ENCODE measurements around the gene RABL3.
"Not testable (repeated sequence)": the region's sequence is repeated elsewhere in the genome, so short reads cannot be mapped to it uniquely, and the experiment has no call there.

RABL3 gene, protein sequence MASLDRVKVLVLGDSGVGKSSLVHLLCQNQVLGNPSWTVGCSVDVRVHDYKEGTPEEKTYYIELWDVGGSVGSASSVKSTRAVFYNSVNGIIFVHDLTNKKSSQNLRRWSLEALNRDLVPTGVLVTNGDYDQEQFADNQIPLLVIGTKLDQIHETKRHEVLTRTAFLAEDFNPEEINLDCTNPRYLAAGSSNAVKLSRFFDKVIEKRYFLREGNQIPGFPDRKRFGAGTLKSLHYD

DNA sequence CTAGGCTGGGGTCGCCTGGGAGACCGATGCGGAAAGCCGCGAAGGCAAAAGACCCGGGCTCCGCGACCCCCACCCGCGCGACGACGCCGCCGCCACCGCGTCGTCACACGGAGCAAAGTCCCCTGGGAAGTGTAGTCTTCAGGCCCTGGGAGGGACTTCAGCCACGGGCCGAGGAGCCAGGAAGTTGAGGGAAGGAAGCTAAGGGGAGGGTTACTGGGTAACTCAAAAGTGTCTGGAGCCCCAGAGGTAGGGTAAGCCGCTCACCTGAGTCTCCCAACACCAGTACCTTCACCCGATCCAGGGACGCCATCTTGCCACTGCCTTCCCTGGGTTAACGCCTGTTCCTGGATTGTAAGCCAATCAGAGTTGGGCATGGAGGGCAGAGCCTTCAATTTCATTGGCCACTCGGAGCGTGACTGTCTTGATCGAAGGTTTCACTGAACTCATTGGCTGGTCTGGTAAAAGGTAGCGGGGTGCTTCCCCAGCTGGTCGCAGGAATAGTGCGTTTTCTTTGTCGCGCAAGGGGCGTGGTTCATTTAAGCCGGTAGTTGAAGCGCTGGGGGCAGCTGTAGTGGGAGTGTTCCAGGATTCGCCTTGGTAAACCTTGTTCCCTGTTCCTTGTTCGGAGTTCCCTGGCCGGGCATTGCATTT lies at the start of gene RABL3, which contains the start of gene GTF2E1:
RABL3 (minus strand) TSS at position 319 of the 651 bp plus-strand sequence; CDS start at position 310, 9 bp downstream.
GTF2E1 (plus strand) TSS at position 547 of the 651 bp plus-strand sequence. CDS start 7,809 bp downstream, outside the sequence.
- DNase-seq, result peak; percentile 99

DNA sequence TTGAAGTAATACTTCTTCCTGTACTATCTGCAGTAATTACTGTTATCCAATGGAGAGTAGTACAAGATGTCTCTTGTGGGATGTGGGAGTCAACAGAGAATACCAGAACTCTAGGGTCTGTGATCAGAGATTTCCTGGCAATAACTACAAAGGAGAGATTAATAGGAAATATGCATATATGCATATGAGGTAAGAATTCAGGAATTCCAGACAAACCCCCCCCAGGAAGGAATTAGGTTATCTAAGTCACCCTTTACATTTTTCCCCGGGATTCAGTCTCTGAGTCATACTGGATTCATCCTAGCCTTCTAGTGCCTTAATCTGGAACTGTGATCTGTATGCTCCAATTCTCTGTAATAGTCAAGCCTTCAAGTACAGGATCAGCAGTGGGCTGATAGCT lies 49.6 kb upstream of the RABL3 start:
- DNase-seq, result peak; percentile 41

DNA sequence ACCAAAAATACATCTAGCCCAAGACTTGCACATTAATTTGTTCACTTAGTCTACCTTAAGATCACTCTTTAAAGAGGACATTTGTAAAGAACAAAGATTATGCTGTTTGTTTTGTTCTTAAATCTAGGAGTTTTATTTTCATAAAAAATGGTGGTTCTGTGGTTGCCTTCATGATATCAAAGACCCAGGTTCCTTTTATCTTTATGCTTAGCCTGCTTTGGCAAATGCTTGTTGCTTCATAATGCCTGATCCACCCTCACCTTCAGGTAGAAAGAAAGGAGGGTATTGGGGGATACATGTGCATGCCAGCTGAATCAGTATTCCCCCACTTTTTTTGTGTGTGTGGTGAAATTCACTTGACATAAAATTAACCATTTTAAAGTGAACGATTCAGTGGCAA lies 48.7 kb upstream of the RABL3 start:
- no peak for DNase-seq

DNA sequence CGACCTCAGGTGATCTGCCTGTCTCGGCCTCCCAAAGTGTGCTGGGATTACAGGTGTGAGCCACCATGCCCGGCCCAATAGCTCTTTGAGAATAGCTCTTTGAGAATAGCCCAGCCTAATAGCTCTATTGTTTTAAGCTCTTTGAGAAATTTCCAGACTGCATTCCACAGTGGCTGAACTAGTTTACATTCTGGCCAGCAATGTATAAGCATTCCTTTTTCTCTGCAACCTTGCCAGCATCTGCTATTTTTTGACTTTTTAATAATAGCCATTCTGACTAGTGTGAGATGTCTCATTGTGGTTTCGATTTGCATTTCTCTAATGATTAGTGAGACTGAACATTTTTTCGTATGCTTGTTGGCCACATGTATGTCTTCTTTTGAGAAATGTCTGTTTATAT lies 43.5 kb upstream of the RABL3 start:
- not testable (repeated sequence) for DNase-seq

DNA sequence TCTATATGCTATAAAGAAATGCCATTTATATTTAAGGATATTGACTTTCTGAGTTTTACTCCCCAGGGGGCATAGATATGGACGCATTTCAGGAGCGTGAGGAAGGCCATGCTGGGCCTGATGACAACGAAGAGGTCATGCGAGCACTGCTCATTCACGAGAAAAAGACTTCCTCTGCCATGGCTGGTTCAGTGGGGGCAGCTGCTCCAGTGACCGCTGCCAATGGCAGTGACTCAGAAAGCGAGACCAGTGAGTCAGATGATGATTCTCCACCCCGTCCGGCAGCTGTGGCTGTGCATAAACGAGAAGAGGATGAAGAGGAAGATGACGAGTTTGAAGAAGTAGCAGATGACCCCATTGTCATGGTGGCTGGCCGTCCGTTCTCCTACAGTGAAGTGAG lies 38.7 kb upstream of the RABL3 start:
- no peak for DNase-seq

DNA sequence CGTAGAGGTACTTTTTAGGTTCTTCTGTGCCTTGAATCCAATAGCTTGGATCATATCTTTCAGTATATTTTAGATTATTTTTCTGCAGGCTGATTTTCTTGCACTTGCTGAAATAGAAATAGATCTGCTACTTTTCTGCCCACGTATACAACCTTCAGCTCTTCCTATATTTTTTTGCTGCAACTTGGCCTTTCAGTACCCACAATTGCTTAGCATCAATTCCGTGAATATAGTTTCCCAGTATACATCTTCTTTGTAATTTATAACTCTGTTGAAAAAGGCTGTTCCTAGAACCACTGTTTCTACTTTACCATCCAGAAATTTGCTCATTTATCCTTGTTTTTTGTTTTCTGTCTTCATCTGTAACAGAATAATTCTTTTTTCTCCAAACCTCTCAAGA lies 36.5 kb upstream of the RABL3 start:
- no peak for DNase-seq

DNA sequence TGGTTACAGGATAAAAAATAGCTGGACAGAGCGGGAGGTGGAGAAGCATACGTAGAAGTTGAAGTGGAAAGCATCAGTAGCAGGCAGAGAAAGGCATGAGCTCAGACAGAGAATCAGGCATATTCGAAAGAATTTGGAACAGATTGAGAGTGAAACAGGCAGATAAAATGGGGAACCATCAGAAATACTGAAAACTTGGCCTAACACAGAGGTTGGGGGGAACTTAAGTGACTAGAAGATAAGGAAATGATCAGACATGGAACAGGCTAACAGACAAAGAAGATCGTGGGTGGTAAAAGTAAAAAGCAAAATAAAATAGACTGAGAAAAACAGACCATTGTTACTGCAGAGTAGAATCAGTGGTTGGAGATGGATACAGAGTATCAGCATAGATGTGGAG lies 33.1 kb upstream of the RABL3 start:
- no peak for DNase-seq

DNA sequence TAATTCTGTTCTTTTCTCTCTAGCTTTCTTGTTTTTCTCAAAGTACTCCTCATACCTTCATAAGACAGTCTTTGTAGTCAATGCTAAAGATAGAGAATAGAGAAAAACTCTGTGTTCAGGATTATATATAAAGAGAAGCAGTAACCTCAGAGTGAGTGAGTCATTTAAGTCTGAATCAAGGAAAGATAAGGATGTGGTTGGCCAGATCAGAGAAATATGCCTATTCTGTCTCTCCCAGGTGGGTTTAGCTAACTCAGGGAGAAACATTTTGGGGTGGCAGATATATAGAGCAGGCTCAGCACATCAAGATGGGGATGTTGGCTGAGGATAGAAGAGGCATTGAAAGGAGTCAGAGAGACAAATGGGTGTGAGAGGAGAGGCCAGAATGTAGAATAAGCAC lies 31.6 kb upstream of the RABL3 start:
- no peak for DNase-seq

DNA sequence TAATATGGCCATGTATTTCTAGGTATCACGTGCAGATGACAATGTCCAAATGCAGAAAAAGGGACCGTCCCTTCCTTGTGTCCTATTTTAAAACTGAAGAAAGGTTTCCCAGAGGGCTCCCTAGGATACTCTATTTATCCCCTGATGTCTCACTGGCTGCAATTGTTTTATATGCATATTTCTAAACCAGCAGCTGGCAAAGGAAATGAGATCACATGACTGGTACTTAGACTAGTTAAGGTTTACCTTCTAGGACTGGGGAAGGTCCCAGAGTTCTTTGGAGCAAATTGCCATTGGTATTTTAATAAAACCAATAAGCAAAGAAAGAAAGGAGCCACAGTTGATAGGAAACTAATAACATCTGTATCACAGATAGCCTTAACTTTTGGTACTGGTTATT lies 29.8 kb upstream of the RABL3 start:
- no peak for DNase-seq

DNA sequence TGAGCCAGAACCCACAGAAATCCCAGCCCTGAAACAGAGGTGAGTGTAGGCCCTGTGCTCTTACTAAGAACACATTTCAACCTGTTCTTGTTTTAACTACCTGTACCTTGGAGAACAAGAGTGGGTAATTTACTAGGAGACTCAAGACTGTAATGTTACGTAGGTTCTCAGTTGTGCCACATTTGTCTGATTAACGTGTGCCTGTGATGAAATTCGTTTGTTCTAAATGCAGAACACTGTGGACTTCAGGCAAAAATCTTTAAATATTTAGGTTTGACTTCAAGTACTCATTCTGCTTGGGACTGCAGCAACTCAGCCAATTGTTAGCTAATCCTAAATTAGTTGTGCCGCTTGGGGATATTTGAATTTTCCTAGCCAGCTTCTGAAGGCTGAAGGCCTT lies 28.6 kb upstream of the RABL3 start:
- no peak for DNase-seq

DNA sequence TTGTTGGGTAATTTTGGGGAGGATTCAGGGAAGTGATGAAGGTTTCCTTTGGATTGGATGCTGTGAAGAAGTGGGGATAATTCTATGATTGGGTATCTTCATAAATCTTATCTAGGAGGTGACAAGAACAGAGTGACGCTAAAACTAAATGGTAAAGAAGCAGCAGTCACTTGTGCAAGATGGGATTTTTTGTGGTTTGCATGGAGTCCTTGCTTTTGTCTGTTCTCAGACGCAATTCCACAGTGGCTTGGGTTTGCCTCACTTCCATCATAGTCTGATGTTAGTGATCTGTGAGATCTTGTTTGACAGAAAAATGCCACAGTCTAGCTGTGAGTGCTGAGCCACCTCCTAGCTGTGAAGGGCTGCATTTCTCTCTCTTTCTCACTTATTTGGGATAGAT lies 27.1 kb upstream of the RABL3 start:
- DNase-seq, result no peak

DNA sequence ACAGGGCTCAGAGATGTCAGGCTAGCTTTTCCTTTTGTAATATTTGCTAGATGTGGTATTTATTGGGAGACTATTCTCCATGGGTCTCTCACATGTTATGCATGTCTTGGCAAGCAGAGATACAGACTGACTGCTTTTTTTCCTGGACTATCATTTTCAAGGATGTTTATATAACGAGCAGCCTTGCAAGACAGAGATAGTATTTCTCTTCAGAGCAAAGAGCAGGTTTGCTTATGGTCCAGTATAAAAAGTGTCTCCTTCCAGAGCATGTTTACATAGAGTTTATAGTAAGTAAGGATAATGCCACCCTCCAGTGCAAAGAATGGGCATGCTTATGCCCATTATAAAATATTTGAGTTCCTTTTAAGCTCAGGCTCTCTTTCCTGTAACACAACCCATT lies 24.8 kb upstream of the RABL3 start:
- no peak for DNase-seq

DNA sequence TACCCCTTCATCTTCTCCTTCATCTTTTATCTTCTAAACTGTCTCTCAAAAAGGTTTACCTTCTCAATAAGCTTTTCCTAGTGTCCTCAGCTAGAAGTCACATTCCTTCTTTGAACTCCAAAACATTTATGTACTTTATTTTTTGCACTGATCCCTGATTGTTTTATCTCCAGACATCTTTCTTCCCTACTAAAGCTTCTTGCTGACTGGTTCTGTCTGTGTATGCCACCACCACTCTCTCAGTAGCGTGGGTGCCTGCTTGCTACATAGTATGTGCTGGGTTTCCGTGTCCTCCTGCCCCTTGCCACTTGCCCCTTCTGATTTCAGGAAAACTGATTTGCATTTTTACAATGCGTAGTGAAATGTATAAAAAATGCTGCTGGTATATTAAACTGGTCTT lies 24.3 kb upstream of the RABL3 start:
- no peak for DNase-seq

DNA sequence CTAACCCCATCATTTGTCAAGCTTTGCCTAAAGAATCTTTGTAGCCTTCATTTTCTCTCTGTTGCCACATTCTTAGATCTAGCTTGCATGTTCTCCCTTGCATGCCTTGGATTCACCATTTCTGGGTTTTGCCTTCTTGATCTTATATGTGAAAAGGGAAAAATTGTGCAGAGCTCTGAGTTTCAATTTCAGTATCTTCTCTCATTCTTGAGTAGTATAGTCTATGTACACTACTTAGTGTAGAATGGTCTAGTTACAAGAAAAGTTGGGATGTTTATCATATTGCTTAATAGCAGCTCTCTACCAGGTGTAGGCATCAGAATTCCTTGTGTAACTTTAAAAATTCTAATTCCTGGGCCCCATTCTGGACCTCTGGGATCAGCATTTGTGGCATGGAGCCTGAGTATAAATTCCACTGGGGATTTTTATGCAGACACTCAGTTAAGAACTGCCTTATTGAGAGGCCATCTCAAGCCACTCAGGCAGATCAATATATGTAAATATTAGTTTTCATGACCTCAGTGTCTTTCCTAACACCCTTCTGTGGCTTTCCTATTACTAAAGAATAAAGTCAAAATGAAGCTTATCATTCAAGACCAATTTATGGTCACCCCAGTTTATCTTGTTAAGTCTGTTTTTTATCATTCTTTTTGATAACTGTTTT lies 23.6 kb upstream of the RABL3 start:
- DNase-seq, result no peak

DNA sequence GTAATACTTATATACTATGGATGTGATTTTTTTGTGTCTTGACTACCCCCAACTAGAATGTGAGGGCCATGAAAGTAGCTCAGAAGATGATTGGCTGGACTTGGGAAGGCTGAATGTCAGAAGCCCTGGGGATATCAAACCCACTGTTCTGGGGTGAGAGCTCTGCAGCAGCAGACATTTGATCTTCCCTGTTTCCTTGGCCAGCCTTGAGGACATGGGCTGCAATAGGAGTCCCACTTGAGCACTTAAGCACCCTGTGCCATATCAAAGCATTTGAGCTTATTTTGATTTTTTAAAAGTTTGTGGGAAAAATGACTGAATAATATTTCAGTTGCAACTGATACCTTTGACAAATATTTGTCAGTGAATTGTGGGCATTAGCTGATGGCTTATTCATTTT lies 21.9 kb upstream of the RABL3 start:
- DNase-seq, result no peak

DNA sequence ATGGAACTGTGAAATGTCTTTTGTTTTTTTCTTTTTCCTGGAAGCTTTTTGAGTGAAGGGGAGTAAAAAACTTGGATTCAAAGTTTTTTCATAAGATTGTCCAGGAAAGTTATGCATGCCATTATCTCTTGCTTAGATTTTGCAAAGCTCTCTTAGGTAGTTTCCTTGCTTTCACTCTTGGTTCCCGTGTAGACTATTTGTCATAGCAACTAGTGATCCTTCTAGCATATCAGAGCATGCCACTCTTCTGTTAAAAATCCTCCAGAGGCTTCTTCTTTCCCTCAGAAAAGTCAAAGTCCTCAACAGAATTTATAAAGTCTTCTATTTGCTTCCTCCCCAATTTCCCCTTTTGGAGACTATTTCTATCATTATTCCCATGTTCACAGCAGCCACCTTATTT lies 21.3 kb upstream of the RABL3 start:
- no peak for DNase-seq

DNA sequence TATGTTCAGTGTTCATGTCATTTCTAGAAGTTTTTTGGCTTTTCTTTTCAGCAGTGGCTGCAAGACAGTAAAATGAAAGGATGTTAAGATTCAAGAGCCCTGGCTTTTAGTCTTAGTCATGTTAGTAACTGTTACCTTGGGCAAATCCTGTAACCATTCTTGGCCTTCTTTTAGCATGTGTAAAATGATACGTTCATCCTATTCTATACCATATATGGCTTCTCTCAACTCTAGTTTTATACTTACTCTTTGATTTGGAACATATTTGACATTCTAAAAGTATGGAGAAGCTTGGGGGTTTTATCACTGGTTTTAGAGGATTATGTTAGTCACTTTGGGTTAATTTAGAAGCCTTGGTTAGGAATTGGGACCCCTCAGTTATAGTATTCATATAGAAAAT lies 20.3 kb upstream of the RABL3 start:
- no peak for DNase-seq

DNA sequence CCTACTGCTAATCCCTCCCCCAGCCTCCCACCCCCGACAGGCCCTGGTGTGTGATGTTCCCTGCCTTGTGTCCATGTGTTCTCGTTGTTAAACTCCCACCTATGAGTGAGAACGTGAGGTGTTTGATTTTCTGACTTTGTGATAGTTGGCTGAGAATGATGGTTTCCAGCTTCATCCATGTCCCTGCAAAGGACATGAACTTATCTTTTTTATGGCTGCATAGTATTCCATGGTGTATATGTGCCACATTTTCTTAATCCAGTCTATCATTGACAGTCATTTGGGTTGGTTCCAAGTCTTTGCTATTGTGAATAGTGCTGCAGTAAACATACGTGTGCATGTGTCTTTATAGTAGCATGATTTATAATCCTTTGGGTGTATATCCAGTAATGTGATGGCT lies 16.2 kb upstream of the RABL3 start:
- DNase-seq, result not testable (repeated sequence)

DNA sequence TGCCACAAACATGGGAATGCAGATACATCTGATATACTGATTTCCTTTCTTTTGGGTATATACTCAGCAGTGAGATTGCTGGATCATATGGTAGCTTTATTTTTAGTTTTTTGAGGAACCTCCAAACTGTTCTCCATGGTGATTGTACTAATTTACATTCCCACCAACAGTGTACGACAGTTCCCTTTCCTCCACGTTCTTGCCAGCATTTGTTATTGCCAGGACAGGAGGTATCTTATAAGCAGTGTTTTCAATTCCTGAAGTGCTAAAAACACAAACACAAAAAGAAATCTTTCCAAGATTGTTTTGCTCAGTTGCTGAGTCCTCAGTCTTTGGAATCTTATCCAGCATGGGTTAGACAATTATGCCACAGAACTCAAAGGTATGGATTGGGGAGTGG lies 13.7 kb upstream of the RABL3 start:
- no peak for DNase-seq

DNA sequence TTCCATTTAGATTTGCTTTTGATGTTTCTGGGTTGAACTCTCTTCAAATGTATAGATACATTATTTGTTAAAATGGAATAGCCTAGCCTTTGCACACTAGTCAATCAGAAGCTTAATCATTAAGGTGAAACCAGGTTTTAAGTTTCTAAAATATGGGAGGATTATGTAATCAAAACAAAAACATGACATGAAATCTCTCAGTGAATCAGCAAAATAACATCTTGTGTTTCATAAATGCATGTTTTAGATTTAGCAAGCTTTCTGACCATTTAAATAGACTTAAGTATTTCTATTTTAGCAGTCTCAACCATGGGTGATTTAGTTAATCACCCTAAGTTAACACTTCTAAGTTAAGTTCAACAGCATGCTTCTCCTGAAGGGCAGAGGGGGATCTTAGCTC lies 11.5 kb upstream of the RABL3 start:
- DNase-seq, result no peak

DNA sequence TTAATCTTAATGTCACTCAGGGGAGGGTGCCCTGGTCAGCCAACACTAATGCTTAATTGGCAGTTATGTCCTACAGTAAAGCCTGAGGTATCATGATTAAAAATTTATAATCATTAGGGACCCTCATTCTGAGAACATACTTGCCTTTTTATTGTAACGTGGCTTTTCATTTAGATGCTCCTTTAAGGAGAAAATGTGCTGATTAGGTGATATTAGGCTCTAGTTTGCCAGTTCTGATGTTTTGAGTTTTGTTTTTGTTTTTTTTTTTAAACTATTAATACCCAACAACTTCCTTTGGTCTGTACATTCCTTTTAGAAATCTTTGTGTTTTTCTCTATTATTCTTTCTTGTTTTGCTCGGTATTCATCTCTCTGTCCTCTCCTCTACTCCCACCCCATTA lies 10.5 kb upstream of the RABL3 start:
- DNase-seq, result no peak

DNA sequence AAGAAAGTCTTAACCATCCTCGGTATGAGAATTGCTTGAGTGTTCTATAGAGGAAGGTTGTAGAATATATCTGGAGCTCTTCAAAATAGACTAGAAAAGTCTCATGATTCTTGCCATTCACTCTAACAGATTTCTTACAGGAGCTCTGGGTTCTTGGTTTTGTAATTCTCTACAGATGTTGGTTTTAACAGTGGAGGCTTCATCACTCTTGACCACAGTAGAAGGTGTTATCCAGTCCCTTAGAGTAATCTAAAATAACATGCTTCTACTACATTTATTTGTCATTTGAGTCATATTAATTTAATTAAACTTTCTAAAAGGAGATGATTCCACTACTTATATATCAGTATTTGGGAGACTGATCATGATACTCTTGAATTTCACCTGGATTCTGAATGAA lies 9.9 kb upstream of the RABL3 start:
- DNase-seq, result no peak

DNA sequence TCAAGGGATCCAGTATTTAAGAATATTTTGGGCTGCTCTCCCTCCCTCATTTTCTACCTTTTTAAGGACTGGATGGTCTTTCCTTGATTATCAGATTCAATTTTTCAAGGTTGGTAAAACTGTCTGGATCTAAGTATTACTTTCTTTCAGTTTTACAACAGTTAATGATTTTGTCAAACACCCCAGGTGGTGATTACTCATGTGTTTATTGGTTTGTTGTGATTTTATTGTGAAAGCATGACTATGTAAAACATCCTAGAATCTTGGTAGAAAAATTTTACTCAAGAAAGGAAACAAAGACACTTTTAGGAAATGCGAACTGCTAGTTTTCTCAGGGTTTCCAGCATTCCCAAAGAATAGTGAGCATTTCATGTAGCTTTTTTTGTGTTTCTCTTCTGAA lies 7.5 kb upstream of the RABL3 start:
- DNase-seq, result no peak

DNA sequence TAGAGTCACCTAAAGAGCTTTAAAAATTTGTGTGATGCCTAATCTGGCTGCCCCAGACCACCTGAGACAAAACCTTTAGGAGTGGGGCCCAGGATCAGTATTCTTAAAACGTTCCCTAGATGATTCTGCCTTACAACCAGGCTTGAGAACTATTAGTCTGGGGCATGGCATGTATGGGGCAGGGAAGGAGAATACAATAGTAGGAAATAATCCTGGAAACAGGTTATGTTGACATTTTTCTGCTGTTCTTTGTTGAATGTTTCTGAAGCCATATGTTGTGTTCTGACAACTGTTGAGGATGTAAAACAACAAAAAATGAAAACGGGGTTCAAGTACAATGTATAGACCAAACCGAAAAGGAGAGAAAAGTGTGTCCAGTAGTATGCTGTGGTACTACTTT lies 3.1 kb upstream of the RABL3 start:
- no peak for DNase-seq

Data from amniotic stem cell (primary cell).